PFSK-1 (cell line): ENCODE results near the gene CYREN.

Experiments
- POLR2AphosphoS5 ChIP-seq: IDR thresholded peaks from 2 replicates; pipeline ENCODE4 v1.6.1; 2012; ENCODE audit warnings: low read depth, mild to moderate bottlenecking, control low read depth, low read length, moderate library complexity
- SIN3A ChIP-seq: IDR thresholded peaks from 2 replicates; pipeline ENCODE4 v1.6.1; 2012; ENCODE audit warnings: mild to moderate bottlenecking, low read length, moderate library complexity, borderline replicate concordance; ENCODE audit not compliant: insufficient read depth
- TAF1 ChIP-seq: IDR thresholded peaks from 2 replicates; pipeline ENCODE4 v1.6.1; 2012; ENCODE audit warnings: low read length, control low read depth, borderline replicate concordance; ENCODE audit not compliant: insufficient read depth

DNA sequence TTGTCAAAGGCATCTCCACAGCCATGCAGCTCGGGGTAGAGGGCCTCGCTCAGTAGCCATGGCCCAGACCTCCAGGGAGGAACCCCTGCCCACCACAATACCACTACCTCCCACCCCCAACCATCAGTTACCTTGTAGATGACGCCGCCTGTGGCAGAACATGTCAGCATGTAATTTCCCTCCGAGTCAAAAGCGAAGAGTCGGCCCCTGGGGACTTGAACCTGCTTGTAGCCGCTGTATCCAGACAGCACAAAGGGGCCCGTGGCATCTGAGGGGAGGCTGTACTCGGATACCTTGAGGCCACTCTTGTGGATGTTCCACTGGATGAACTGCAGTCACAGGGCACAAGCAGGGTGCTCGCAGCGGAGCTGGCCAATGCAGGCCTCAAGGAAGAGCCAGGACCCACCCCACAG is 16.3 kb upstream of the CYREN start:
- no peak for TF ChIP-seq POLR2AphosphoS5
- TF ChIP-seq TAF1, result no peak
- TF ChIP-seq SIN3A, result no peak
